Prostate gland (tissue), 2 donors: ENCODE data around the gene ANKK1. TPM values are rescaled to one million over a fixed set of nuclear protein-coding genes. Genes with fewer than 3 reads are reported as not detected.

Experiments used
- DNase-seq: peaks from one replicate; pipeline ENCODE4 v3.0.0-alpha.2; 2019; ENCODE audit warnings: low spot score
- H3K27ac ChIP-seq, 2 donors: fragments of 200-600 bp; sonication (generic); 2 replicates each; pipeline ENCODE4 v1.5.1; 2017 to 2019
- H3K27me3 ChIP-seq: fragments of 200-600 bp; sonication (generic); replicated peaks from 2 replicates; pipeline ENCODE4 v1.5.1; 2019; ENCODE audit not compliant: insufficient read depth
- H3K36me3 ChIP-seq, 2 donors: fragments of 200-600 bp; sonication (generic); 1 replicate in 1 of 2; 2 replicates in 1 of 2; pipeline versions ENCODE4 v1.5.1 to v1.8.1; 2017 to 2019
- H3K4me1 ChIP-seq: fragments of 200-600 bp; sonication (generic); replicated peaks from 2 replicates; pipeline ENCODE4 v1.5.1; 2019
- H3K4me3 ChIP-seq, 2 donors: fragments of 200-600 bp; sonication (generic); 2 replicates each; pipeline ENCODE4 v1.5.1; 2017 to 2019
- H3K9me3 ChIP-seq: fragments of 200-600 bp; sonication (generic); 2 replicates; pipeline ENCODE4 v1.5.1; 2017
- CTCF ChIP-seq, 4 experiments: fragments of 200-600 bp in 2 of 4; fragments of 450-650 bp in 2 of 4; sonication (generic) in 2 of 4; IDR thresholded peaks; 1 replicate in 3 of 4; 2 replicates in 1 of 4; pipeline ENCODE4 v1.5.1; 2016 to 2019; ENCODE audit warnings: antibody characterized with exemption in 4 of 4, mild to moderate bottlenecking in 2 of 4, moderate library complexity in 2 of 4
- POLR2A ChIP-seq: fragments of 450-650 bp; IDR thresholded peaks from one replicate; pipeline ENCODE4 v1.6.1; 2016; ENCODE audit warnings: antibody characterized with exemption, mild to moderate bottlenecking
- POLR2AphosphoS5 ChIP-seq: sonication (generic); formaldehyde crosslinking; IDR thresholded peaks from one replicate; pipeline ENCODE4 v1.6.1; 2017; ENCODE audit warnings: antibody characterized with exemption
- WGBS: methylation state at CpG from one replicate; pipeline ENCODE4 v1.1.5; 2018; 5-methylcytosine and 5-hydroxymethylcytosine counted together
- intact Hi-C: fragments of 100-400 bp; cut with DNase I; formaldehyde crosslinking; loops from one replicate; pipeline ENCODE4 v1.14.2; 2022
- total RNA-seq, 2 donors: library from RNA; depleted of rRNA; stranded (reverse); fragments of >200 nt; gene quantifications; one replicate each; pipeline ENCODE4 v1.1.0, GENCODE V29; 2016

ANKK1 gene
- total RNA-seq, 2 donors from 2014 or later, result 0.97 to 2.4 TPM

GRCh38 chr11:113356203-113356602, 31.4 kb upstream of the ANKK1 start:
- no peak overlapping the region for H3K4me3 ChIP-seq
- peaks cover 3 to 7% of the 10 kb centered on the region in 2 donors for H3K36me3 ChIP-seq
- H3K27ac ChIP-seq, result no peak overlapping the region
- intact Hi-C loops, result no loop called here
- no peak for DNase-seq
- H3K27me3 ChIP-seq, result no peaks in the 10 kb centered on the region
- no peaks in the 10 kb centered on the region for H3K9me3 ChIP-seq
- no peaks in the 10 kb centered on the region for H3K4me1 ChIP-seq
- TF ChIP-seq CTCF (IDR thresholded peaks at IDR 0.05), result no peak
- TF ChIP-seq POLR2A, result no peak
- no peak for TF ChIP-seq POLR2AphosphoS5
- WGBS, result 99% methylated on average over 3 of the region's 3 CpGs

GRCh38 chr11:113363406-113363805, 24.2 kb upstream of the ANKK1 start:
- H3K27me3 ChIP-seq, result no peaks in the 10 kb centered on the region
- TF ChIP-seq POLR2A (no peak), POLR2AphosphoS5 (no peak), CTCF (IDR thresholded peaks at IDR 0.05) (no peak)
- H3K27ac ChIP-seq, result no peak overlapping the region
- H3K36me3 ChIP-seq, result peaks cover 3 to 27% of the 10 kb centered on the region in 2 donors
- WGBS, result 75% methylated on average over 5 of the region's 5 CpGs
- no peaks in the 10 kb centered on the region for H3K4me1 ChIP-seq
- H3K4me3 ChIP-seq, result no peak overlapping the region
- H3K9me3 ChIP-seq, result no peaks in the 10 kb centered on the region
- no peak for DNase-seq
- intact Hi-C loops, result no loop called here

GRCh38 chr11:113363996-113364641, 23.5 kb upstream of the ANKK1 start:
- Histone ChIP-seq H3K36me3 (peaks cover 3 to 27% of the 10 kb centered on the region in 2 donors), H3K9me3 (no peaks in the 10 kb centered on the region), H3K27me3 (no peaks in the 10 kb centered on the region), H3K27ac (no peak overlapping the region), H3K4me3 (no peak overlapping the region), H3K4me1 (no peaks in the 10 kb centered on the region)
- intact Hi-C loops, result no loop called here
- 82% methylated on average over 7 of the region's 7 CpGs for WGBS
- TF ChIP-seq CTCF (IDR thresholded peaks at IDR 0.05) (no peak), POLR2AphosphoS5 (no peak), POLR2A (no peak)
- DNase-seq, result no peak

GRCh38 chr11:113365895-113366294, 21.7 kb upstream of the ANKK1 start:
- no peaks in the 10 kb centered on the region for H3K4me1 ChIP-seq
- H3K4me3 ChIP-seq, result no peak overlapping the region
- TF ChIP-seq POLR2A (no peak), POLR2AphosphoS5 (no peak), CTCF (IDR thresholded peaks at IDR 0.05) (no peak)
- DNase-seq, result no peak
- no peaks in the 10 kb centered on the region for H3K27me3 ChIP-seq
- peaks cover 0 to 22% of the 10 kb centered on the region in 2 donors for H3K36me3 ChIP-seq
- no peak overlapping the region for H3K27ac ChIP-seq
- WGBS, result 50% methylated on average over 5 of the region's 5 CpGs
- H3K9me3 ChIP-seq, result no peaks in the 10 kb centered on the region
- intact Hi-C loops, result no loop called here

GRCh38 chr11:113369411-113369810, 18.2 kb upstream of the ANKK1 start:
- no peak overlapping the region for H3K27ac ChIP-seq
- 80% methylated on average over 3 of the region's 3 CpGs for WGBS
- no peak overlapping the region for H3K4me3 ChIP-seq
- H3K4me1 ChIP-seq, result no peaks in the 10 kb centered on the region
- H3K9me3 ChIP-seq, result no peaks in the 10 kb centered on the region
- intact Hi-C loops, result no loop called here
- no peak for TF ChIP-seq CTCF (IDR thresholded peaks at IDR 0.05)
- no peak for TF ChIP-seq POLR2A
- no peak for TF ChIP-seq POLR2AphosphoS5
- no peak for DNase-seq
- no peaks in the 10 kb centered on the region for H3K27me3 ChIP-seq
- H3K36me3 ChIP-seq, result peaks cover 0 to 1% of the 10 kb centered on the region in 2 donors
